Osteoblast (primary cell): Measurements from ENCODE around the gene SND1. TPM values are rescaled to one million over a fixed set of nuclear protein-coding genes. Genes with fewer than 3 reads are reported as not detected.

ENCODE experiments used
- DNase-seq: peaks from one replicate; pipeline ENCODE4 v3.0.0; 2011; ENCODE audit warnings: low spot score, mixed read lengths; ENCODE audit not compliant: insufficient read length; ENCODE audit errors: missing footprints
- H2AFZ ChIP-seq: 2 replicates; pipeline ENCODE4 v1.6.0; 2011; ENCODE audit warnings: mild to moderate bottlenecking, low read length
- H3K27ac ChIP-seq: 2 replicates; pipeline ENCODE4 v1.5.1; 2011; ENCODE audit warnings: mild to moderate bottlenecking, low read depth, low read length, moderate library complexity
- H3K27me3 ChIP-seq: 2 replicates; pipeline ENCODE4 v1.6.0; 2012; ENCODE audit warnings: mild to moderate bottlenecking, control low read depth, inconsistent platforms, low read length, moderate library complexity; ENCODE audit not compliant: insufficient read depth
- H3K36me3 ChIP-seq: 2 replicates; pipeline ENCODE4 v1.5.1; 2011; ENCODE audit warnings: mild to moderate bottlenecking, low read length, control low read depth, moderate library complexity; ENCODE audit not compliant: insufficient read depth
- H3K4me1 ChIP-seq: 2 replicates; pipeline ENCODE4 v1.5.1; 2011; ENCODE audit warnings: mild to moderate bottlenecking, low read length, control low read depth, moderate library complexity; ENCODE audit not compliant: insufficient read depth
- H3K4me2 ChIP-seq: 2 replicates; pipeline ENCODE4 v1.6.0; 2011; ENCODE audit warnings: mild to moderate bottlenecking, low read length; ENCODE audit not compliant: insufficient read depth
- H3K4me3 ChIP-seq: fragments of 200-600 bp; sonication (generic); 3 replicates; pipeline ENCODE4 v1.5.1; 2012; ENCODE audit warnings: mild to moderate bottlenecking, low read length, inconsistent platforms; ENCODE audit not compliant: insufficient read depth
- H3K79me2 ChIP-seq: 2 replicates; pipeline ENCODE4 v1.6.0; 2012; ENCODE audit warnings: mild to moderate bottlenecking, low read length, control low read depth, inconsistent platforms; ENCODE audit not compliant: insufficient read depth
- H3K9me3 ChIP-seq: 2 replicates; pipeline ENCODE4 v1.5.1; 2011; ENCODE audit warnings: low read depth, low read length, control low read depth
- H4K20me1 ChIP-seq: 2 replicates; pipeline ENCODE4 v1.6.0; 2012; ENCODE audit warnings: mild to moderate bottlenecking, low read length, control low read depth; ENCODE audit not compliant: insufficient read depth
- CTCF ChIP-seq: IDR thresholded peaks from 2 replicates; pipeline ENCODE4 v1.5.1; 2011; ENCODE audit warnings: mild to moderate bottlenecking, low read depth, low read length, moderate library complexity; ENCODE audit errors: extremely low read depth
- total RNA-seq: library from RNA; depleted of rRNA; stranded (reverse); fragments of >200 nt; gene quantifications from 2 replicates; pipeline ENCODE4 v1.2.3, GENCODE V29; 2012

SND1 gene
- total RNA-seq, 1 donor = 257 TPM

- Histone ChIP-seq H3K9me3 (no peaks in the 10 kb centered on the region), H3K79me2 (peaks cover 24% of the 10 kb centered on the region), H3K27me3 (no peaks in the 10 kb centered on the region), H3K4me1 (no peaks in the 10 kb centered on the region), H3K4me3 (no peak overlapping the region), H3K4me2 (no peak overlapping the region), H4K20me1 (peaks cover 9% of the 10 kb centered on the region), H2AFZ (no peak overlapping the region), H3K36me3 (no peaks in the 10 kb centered on the region), H3K27ac (no peak overlapping the region)
- no peak for TF ChIP-seq CTCF
- DNase-seq = no peak
These were observed 315.3 kb downstream of the SND1 start for GRCh38 chr7:127967281-127967680.

- Histone ChIP-seq H4K20me1 (peaks cover 14% of the 10 kb centered on the region), H2AFZ (no peak overlapping the region), H3K36me3 (no peaks in the 10 kb centered on the region), H3K4me3 (no peak overlapping the region), H3K4me1 (no peaks in the 10 kb centered on the region), H3K4me2 (no peak overlapping the region), H3K9me3 (no peaks in the 10 kb centered on the region), H3K79me2 (peaks cover 19% of the 10 kb centered on the region), H3K27me3 (no peaks in the 10 kb centered on the region), H3K27ac (no peak overlapping the region)
- no peak for DNase-seq
- TF ChIP-seq CTCF = no peak
These were observed 316.6 kb downstream of the SND1 start for GRCh38 chr7:127968547-127968946.

GRCh38 chr7:127973832-127974231 is 321.8 kb downstream of the SND1 start:
- Histone ChIP-seq H3K4me3 (no peak overlapping the region), H3K27me3 (no peaks in the 10 kb centered on the region), H3K4me1 (no peaks in the 10 kb centered on the region), H3K79me2 (peaks cover 17% of the 10 kb centered on the region), H3K4me2 (no peak overlapping the region), H3K9me3 (no peaks in the 10 kb centered on the region), H3K27ac (no peak overlapping the region), H2AFZ (no peak overlapping the region), H3K36me3 (peaks cover 8% of the 10 kb centered on the region), H4K20me1 (peaks cover 17% of the 10 kb centered on the region)
- no peak for TF ChIP-seq CTCF
- DNase-seq = no peak

- no peak for DNase-seq
- H3K4me3 ChIP-seq = no peak overlapping the region
These were observed 322.5 kb downstream of the SND1 start for GRCh38 chr7:127974446-127975035.

More at GRCh38 chr7:127974446-127975035, 322.5 kb downstream of the SND1 start:
- no peaks in the 10 kb centered on the region for H3K9me3 ChIP-seq
- H4K20me1 ChIP-seq = peaks cover 18% of the 10 kb centered on the region
- no peak overlapping the region for H3K27ac ChIP-seq
- no peak for TF ChIP-seq CTCF
- no peak overlapping the region for H2AFZ ChIP-seq
- H3K4me1 ChIP-seq = no peaks in the 10 kb centered on the region
- no peak overlapping the region for H3K4me2 ChIP-seq
- no peaks in the 10 kb centered on the region for H3K27me3 ChIP-seq
- peaks cover 8% of the 10 kb centered on the region for H3K36me3 ChIP-seq
- H3K79me2 ChIP-seq = peaks cover 16% of the 10 kb centered on the region
